NCI-H2196 (cell line): ENCODE results near the gene KRI1.

Source experiments
- DNase-seq: peaks from one replicate; lab custom pipeline; 2025; ENCODE audit not compliant: unreplicated experiment; lab: John Stamatoyannopoulos, UW

KRI1 gene

GRCh38 chr19:10565567-10566407 is at the start of gene KRI1:
Gene KRI1, minus strand, starts transcription at chr19:10566010. Its CDS starts 11 bp downstream, at chr19:10565999.
- DNase-seq, result peak; percentile 98

- DNase-seq, result no peak
Measured at GRCh38 chr19:10612499-10613119, 46.8 kb upstream of the KRI1 start.

- no peak for DNase-seq
Measured at GRCh38 chr19:10611907-10612306, 46.1 kb upstream of the KRI1 start.

GRCh38 chr19:10604460-10604980 is 38.7 kb upstream of the KRI1 start:
- no peak for DNase-seq

- no peak for DNase-seq
Measured at GRCh38 chr19:10603873-10604459, 38.2 kb upstream of the KRI1 start.

- DNase-seq, result no peak
Measured at GRCh38 chr19:10603084-10603872, 37.5 kb upstream of the KRI1 start.

GRCh38 chr19:10602330-10603083 is 36.7 kb upstream of the KRI1 start:
- peak; percentile 79 for DNase-seq

GRCh38 chr19:10601999-10602329 is 36.2 kb upstream of the KRI1 start:
- no peak for DNase-seq

- no peak for DNase-seq
Measured at GRCh38 chr19:10600149-10600548, 34.3 kb upstream of the KRI1 start.

- no peak for DNase-seq
Measured at GRCh38 chr19:10593820-10594637, 28.2 kb upstream of the KRI1 start.

GRCh38 chr19:10593148-10593547 is 27.3 kb upstream of the KRI1 start:
- no peak for DNase-seq

GRCh38 chr19:10587839-10588150 is 22.0 kb upstream of the KRI1 start:
- DNase-seq, result no peak

GRCh38 chr19:10587022-10587838 is 21.4 kb upstream of the KRI1 start, which contains the start of gene AP1M2:
Gene AP1M2, minus strand, starts transcription at chr19:10587312. Its CDS starts 81 bp downstream, at chr19:10587231.
- DNase-seq, result no peak

GRCh38 chr19:10586396-10586795 is 20.6 kb upstream of the KRI1 start:
- DNase-seq, result no peak

- DNase-seq, result no peak
Measured at GRCh38 chr19:10583036-10583776, 17.4 kb upstream of the KRI1 start.

GRCh38 chr19:10582091-10582490 is 16.3 kb upstream of the KRI1 start:
- no peak for DNase-seq

GRCh38 chr19:10580979-10581631 is 15.3 kb upstream of the KRI1 start:
- peak; percentile 92 for DNase-seq

GRCh38 chr19:10577951-10578350 is 12.1 kb upstream of the KRI1 start:
- DNase-seq, result no peak
